K562 (cell line): ENCODE measurements around the gene CHD6. TPM values are rescaled to one million over a fixed set of nuclear protein-coding genes. Genes with fewer than 3 reads are reported as not detected.
A peak's percentile ranks its signal among the peaks of the same experiment; 100 is the strongest.

ENCODE experiments used
- ATAC-seq: fragments of 200-7000 bp; cut with Tn5 transposase; 3 replicates; pipeline ENCODE4 v1.9.1; 2020; ENCODE audit warnings: moderate library complexity
- BruUV-seq: library from RNA; stranded (reverse); fragments of 400-500 nt; replicated peaks from 2 replicates; lab custom pipeline; 2021; lab: Mats Ljungman, UMichigan
- CTCF ChIA-PET: fragments of 300-600 bp; formaldehyde crosslinking; extraction: SDS; loops from one replicate; lab custom pipeline; 2021; ENCODE audit warnings: low intra/inter-chr PET ratio; lab: Yijun Ruan, JAX
- POLR2A ChIA-PET: fragments of 300-600, 350-650 bp; sonication (Branson Sonifier 250); formaldehyde crosslinking; extraction: SDS; loops from one replicate; lab custom pipeline; 2021; ENCODE audit warnings: antibody characterized with exemption, inconsistent platforms; lab: Yijun Ruan, JAX
- DNase-seq, 4 experiments: peaks; one replicate each; pipeline versions ENCODE4 v3.0.0 to v3.0.0-alpha.2; 2011 to 2018; ENCODE audit warnings: low spot score in 3 of 4, mixed read lengths in 3 of 4; ENCODE audit errors: extremely low read depth in 1 of 4
- FAIRE-seq: peaks from 2 replicates; lab custom pipeline; 2011; peaks lifted over from hg19 to GRCh38; lab: Jason Lieb, UNC
- H2AFZ ChIP-seq: 2 replicates; pipeline ENCODE4 v1.6.0; 2011; ENCODE audit warnings: low read depth, low read length, control low read depth, inconsistent platforms
- H3K27ac ChIP-seq: fragments of 200-600 bp; 3 replicates; pipeline ENCODE4 v1.8.0; 2011; ENCODE audit warnings: low read depth, mild to moderate bottlenecking, control low read depth, inconsistent platforms, low read length, moderate library complexity, mixed read lengths; ENCODE audit errors: extremely low read depth
- H3K27me3 ChIP-seq, 2 experiments: fragments of 300-600 bp in 1 of 2; 2 replicates in 1 of 2; 3 replicates in 1 of 2; pipeline versions ENCODE4 v1.6.0 to v1.8.0; 2011; ENCODE audit warnings: inconsistent platforms in 2 of 2, low read length in 2 of 2, mild to moderate bottlenecking in 1 of 2, mixed read lengths in 1 of 2, moderate library complexity in 1 of 2; ENCODE audit not compliant: control insufficient read depth in 2 of 2, insufficient read depth in 2 of 2
- H3K36me3 ChIP-seq: fragments of 300-600 bp; 3 replicates; pipeline ENCODE4 v1.8.0; 2011; ENCODE audit warnings: mild to moderate bottlenecking, low read length, inconsistent platforms; ENCODE audit not compliant: control insufficient read depth, insufficient read depth
- H3K4me1 ChIP-seq, 2 experiments: fragments of 200-600 bp in 1 of 2; replicated peaks in 1 of 2; 2 replicates in 1 of 2; 3 replicates in 1 of 2; pipeline versions ENCODE4 v1.5.1 to v1.8.0; 2011; ENCODE audit warnings: inconsistent platforms in 2 of 2, low read length in 2 of 2, mild to moderate bottlenecking in 1 of 2, mixed read lengths in 1 of 2, moderate library complexity in 1 of 2; ENCODE audit not compliant: control insufficient read depth in 2 of 2, insufficient read depth in 2 of 2
- H3K4me2 ChIP-seq: 2 replicates; pipeline ENCODE4 v1.6.1; 2011; ENCODE audit warnings: low read length, control low read depth, inconsistent platforms, mixed read lengths; ENCODE audit not compliant: insufficient read depth
- H3K4me3 ChIP-seq: fragments of 200-600 bp; sonication (generic), shearing (Covaris generic); 2 replicates; pipeline ENCODE4 v1.5.1; 2016; ENCODE audit warnings: control low read depth, inconsistent platforms
- H3K79me2 ChIP-seq: fragments of 200-600 bp; 3 replicates; pipeline ENCODE4 v1.8.0; 2011; ENCODE audit warnings: low read length, inconsistent platforms; ENCODE audit not compliant: control insufficient read depth, insufficient read depth
- H3K9ac ChIP-seq, 2 experiments: 2 replicates each; pipeline versions ENCODE4 v1.6.0 to v1.6.1; 2011; ENCODE audit warnings: low read depth in 2 of 2, low read length in 2 of 2, control low read depth in 1 of 2, inconsistent platforms in 1 of 2, mild to moderate bottlenecking in 1 of 2, mixed read lengths in 1 of 2; ENCODE audit not compliant: insufficient read depth in 1 of 2
- H3K9me1 ChIP-seq: one replicate; pipeline ENCODE4 v1.6.0; 2011; ENCODE audit warnings: inconsistent platforms, mild to moderate bottlenecking, low read length, moderate library complexity; ENCODE audit not compliant: control insufficient read depth, insufficient read depth
- H3K9me3 ChIP-seq: replicated peaks from 2 replicates; pipeline ENCODE4 v1.5.1; 2011; ENCODE audit warnings: low read depth, low read length, inconsistent platforms; ENCODE audit not compliant: control insufficient read depth, insufficient read depth
- H4K20me1 ChIP-seq: replicated peaks from 2 replicates; pipeline ENCODE4 v1.6.1; 2011; ENCODE audit warnings: low read length, inconsistent platforms, mixed read lengths; ENCODE audit not compliant: control insufficient read depth, insufficient read depth
- C11orf30 ChIP-seq: fragments of 450-650 bp; IDR thresholded peaks from 2 replicates; pipeline ENCODE4 v1.6.1; 2016; ENCODE audit warnings: low read depth, mild to moderate bottlenecking
- ESRRB ChIP-seq: fragments of 250-450 bp; sonication (Bioruptor Pico); IDR thresholded peaks from 2 replicates; pipeline ENCODE4 v1.5.0; 2020; ENCODE audit warnings: mild to moderate bottlenecking, moderate library complexity, borderline replicate concordance
- FOXK1 ChIP-seq: sonication (generic); formaldehyde crosslinking; IDR thresholded peaks from 2 replicates; pipeline ENCODE4 v1.8.0; 2022; ENCODE audit warnings: missing genetic modification reagents, mild to moderate bottlenecking, borderline replicate concordance
- MAFF ChIP-seq: IDR thresholded peaks from 2 replicates; pipeline ENCODE4 v1.6.1; 2012; ENCODE audit warnings: low read length, improper control_type of control experiment
- MAFG ChIP-seq: fragments of 450-650 bp; conservative IDR thresholded peaks from 2 replicates; pipeline ENCODE4 v1.6.1; 2016; ENCODE audit warnings: missing genetic modification characterization, missing compliant biosample characterization
- MAFK ChIP-seq: IDR thresholded peaks from 2 replicates; pipeline ENCODE4 v1.6.1; 2011; ENCODE audit warnings: low read length, improper control_type of control experiment
- MYNN ChIP-seq, 2 experiments: sonication (generic); formaldehyde crosslinking in 1 of 2; IDR thresholded peaks; 2 replicates each; pipeline versions ENCODE4 v1.5.0 to v1.6.1; 2016 to 2020; ENCODE audit warnings: antibody characterized with exemption in 1 of 2, missing genetic modification reagents in 1 of 2
- PURB ChIP-seq: sonication (generic); formaldehyde crosslinking; IDR thresholded peaks from 2 replicates; pipeline ENCODE4 v1.9.0; 2021; ENCODE audit warnings: low read depth, mild to moderate bottlenecking, missing genetic modification reagents
- TGIF2 ChIP-seq: sonication (generic); formaldehyde crosslinking; IDR thresholded peaks from 2 replicates; pipeline ENCODE4 v1.8.1; 2022; ENCODE audit warnings: mild to moderate bottlenecking, missing genetic modification reagents, moderate library complexity
- XRCC4 ChIP-seq: IDR thresholded peaks from one replicate; pipeline ENCODE4 v1.6.1; 2011; ENCODE audit not compliant: insufficient read depth, insufficient read length; ENCODE audit errors: extremely low read depth
- ZBTB1 ChIP-seq: sonication (generic); formaldehyde crosslinking; IDR thresholded peaks from 2 replicates; pipeline ENCODE4 v1.8.1; 2023; ENCODE audit warnings: missing genetic modification reagents, low read depth, mild to moderate bottlenecking, borderline replicate concordance
- ZNF668 ChIP-seq: fragments of 250-450 bp; sonication (Bioruptor Pico); IDR thresholded peaks from 2 replicates; pipeline ENCODE4 v1.8.0; 2022; ENCODE audit warnings: mild to moderate bottlenecking, inconsistent platforms
- ZSCAN29 ChIP-seq: fragments of 450-650 bp; IDR thresholded peaks from 2 replicates; pipeline ENCODE4 v1.6.1; 2017
- WGBS: fragments of 100-300 bp; shearing (Covaris generic); methylation state at CpG from one replicate; pipeline ENCODE4 v1.1.6; 2016; ENCODE audit warnings: low coverage, mixed read lengths; ENCODE audit not compliant: insufficient coverage; ENCODE audit errors: missing lambda C conversion rate; 5-methylcytosine and 5-hydroxymethylcytosine counted together
- in situ Hi-C: fragments of 300-500 bp; cut with MboI; formaldehyde crosslinking; loops from 4 replicates; pipeline ENCODE4 v1.15.0; 2018; ENCODE audit warnings: inconsistent platforms, mixed read lengths
- intact Hi-C: fragments of 100-400 bp; cut with micrococcal nuclease; formaldehyde crosslinking; loops from 2 replicates; pipeline ENCODE4 v1.14.2; 2022
- polyA plus RNA-seq, 8 experiments: library from polyadenylated mRNA; depleted of rRNA in 4 of 8; stranded (reverse) in 5 of 8; unstranded in 3 of 8; fragments of >200 nt; fragmentation: Nextera tagmentation in 2 of 8; fragmentation: Illumina TruSeq in 1 of 8; extraction: Ambion mirVana in 2 of 8; extraction: Trizol in 1 of 8; gene quantifications; 2 replicates each; pipeline versions ENCODE4 v1.2.1 to v1.2.3, GENCODE V29; 2011 to 2014; ENCODE audit warnings: inconsistent platforms in 1 of 8, missing spikeins in 1 of 8
- total RNA-seq, 7 experiments: library from RNA; depleted of rRNA in 6 of 7; stranded (reverse); fragments of >200 nt in 6 of 7; fragmentation: Illumina TruSeq in 2 of 7; extraction: Trizol in 2 of 7; gene quantifications; 2 replicates each; pipeline versions ENCODE4 v1.2.1 to v1.2.3, GENCODE V29; 2011 to 2021; ENCODE audit warnings: low replicate concordance in 1 of 7
- TF ChIP-seq, protein P1 (sequence below): fragments of 150-350 bp; conservative IDR thresholded peaks from 2 replicates; pipeline ENCODE4 v1.6.1; 2014; ENCODE audit warnings: low read length
- TF ChIP-seq, protein P2 (sequence below): fragments of 450-650 bp; IDR thresholded peaks from 2 replicates; pipeline ENCODE4 v1.6.1; 2018; ENCODE audit warnings: mild to moderate bottlenecking, low read depth; ENCODE audit not compliant: partially characterized antibody
- TF ChIP-seq, protein P3 (sequence below), 2 experiments: IDR thresholded peaks; 2 replicates each; pipeline ENCODE4 v1.6.1; 2011; ENCODE audit warnings: borderline replicate concordance in 1 of 2, control low read depth in 1 of 2, low read depth in 1 of 2, low read length in 1 of 2, mild to moderate bottlenecking in 1 of 2, mixed read lengths in 1 of 2, moderate library complexity in 1 of 2; ENCODE audit not compliant: insufficient read depth in 1 of 2, insufficient read length in 1 of 2, poor library complexity in 1 of 2, severe bottlenecking in 1 of 2; ENCODE audit errors: extremely low read depth in 1 of 2
- TF ChIP-seq, protein P4 (sequence below): sonication (generic); formaldehyde crosslinking; IDR thresholded peaks from 2 replicates; pipeline ENCODE4 v1.8.0; 2022; ENCODE audit warnings: mild to moderate bottlenecking, low read depth, missing genetic modification reagents

The CHD6 gene
- total and polyA plus RNA-seq, 9 of the 15 experiments (the other 6 are each of a cell fraction or from before 2014, with no cell fraction given): 3.9 to 24.2 (median 12.8) TPM

DNA sequence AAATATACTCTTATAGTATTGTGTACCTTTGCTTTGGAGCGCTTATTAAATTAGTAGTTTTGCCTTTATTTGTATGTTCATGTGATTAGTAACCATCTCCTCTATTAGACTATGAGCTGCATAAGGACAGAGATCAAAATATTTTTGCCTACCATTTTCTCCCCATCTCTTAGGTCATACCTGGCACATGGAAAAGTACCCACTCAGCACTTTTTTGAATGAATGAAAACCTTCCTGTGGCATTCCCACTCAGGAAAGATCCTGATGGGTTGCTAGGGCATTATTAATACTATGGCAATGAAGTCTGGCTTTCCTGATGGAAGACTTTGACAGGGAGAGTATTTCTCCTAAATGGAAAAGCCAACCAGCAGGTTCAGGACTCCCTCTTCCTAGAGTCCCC lies 20.3 kb upstream of the CHD6 start:
- Histone ChIP-seq H3K9ac (no peak overlapping the region), H2AFZ (peak overlapping the region; percentile 12; the same call in 1 of the 2 replicates), H4K20me1 (no peaks in the 10 kb centered on the region), H3K4me3 (no peak overlapping the region), H3K9me1 (no peaks in the 10 kb centered on the region), H3K9me3 (no peaks in the 10 kb centered on the region), H3K27ac (no peak overlapping the region), H3K27me3 (0 out of 5 replicates have a peak, but pooled peaks cover 0 to 2% of the 10 kb centered on the region in 2 experiments), H3K79me2 (no peaks in the 10 kb centered on the region), H3K4me2 (no peak overlapping the region), H3K36me3 (no peaks in the 10 kb centered on the region), H3K4me1 (peaks cover 7 to 17% of the 10 kb centered on the region in 2 experiments; a peak in 3 of 5 replicates)
- in situ Hi-C loops: no loop called here
- no peak for DNase-seq
- FAIRE-seq: no peak
- no peak for ATAC-seq
- POLR2A ChIA-PET: no interaction called here
- intact Hi-C loops: no loop called here
- CTCF ChIA-PET: no interaction called here
- no TSS peak for BruUV-seq
- 6% methylated on average over 1 of the region's 1 CpG for WGBS
- TF ChIP-seq FOXK1 (CRISPR knock-in tag) (no peak), C11orf30 (peak; percentile 80; the same call in 1 of the 2 replicates), ZBTB1 (CRISPR knock-in tag) (no peak), ESRRB (CRISPR knock-in tag) (no peak), ZNF668 (no peak), MAFG (tag) (peak; percentile 82), MAFF (peak; percentile 90), ZSCAN29 (no peak), PURB (CRISPR knock-in tag) (no peak), MYNN (IDR thresholded peaks at IDR 0.05) (no peak), MYNN (CRISPR knock-in tag; IDR thresholded peaks at IDR 0.05) (no peak), MAFK (peak; percentile 88), XRCC4 (no peak), TGIF2 (CRISPR knock-in tag) (no peak)
- TF ChIP-seq, protein P1, sequence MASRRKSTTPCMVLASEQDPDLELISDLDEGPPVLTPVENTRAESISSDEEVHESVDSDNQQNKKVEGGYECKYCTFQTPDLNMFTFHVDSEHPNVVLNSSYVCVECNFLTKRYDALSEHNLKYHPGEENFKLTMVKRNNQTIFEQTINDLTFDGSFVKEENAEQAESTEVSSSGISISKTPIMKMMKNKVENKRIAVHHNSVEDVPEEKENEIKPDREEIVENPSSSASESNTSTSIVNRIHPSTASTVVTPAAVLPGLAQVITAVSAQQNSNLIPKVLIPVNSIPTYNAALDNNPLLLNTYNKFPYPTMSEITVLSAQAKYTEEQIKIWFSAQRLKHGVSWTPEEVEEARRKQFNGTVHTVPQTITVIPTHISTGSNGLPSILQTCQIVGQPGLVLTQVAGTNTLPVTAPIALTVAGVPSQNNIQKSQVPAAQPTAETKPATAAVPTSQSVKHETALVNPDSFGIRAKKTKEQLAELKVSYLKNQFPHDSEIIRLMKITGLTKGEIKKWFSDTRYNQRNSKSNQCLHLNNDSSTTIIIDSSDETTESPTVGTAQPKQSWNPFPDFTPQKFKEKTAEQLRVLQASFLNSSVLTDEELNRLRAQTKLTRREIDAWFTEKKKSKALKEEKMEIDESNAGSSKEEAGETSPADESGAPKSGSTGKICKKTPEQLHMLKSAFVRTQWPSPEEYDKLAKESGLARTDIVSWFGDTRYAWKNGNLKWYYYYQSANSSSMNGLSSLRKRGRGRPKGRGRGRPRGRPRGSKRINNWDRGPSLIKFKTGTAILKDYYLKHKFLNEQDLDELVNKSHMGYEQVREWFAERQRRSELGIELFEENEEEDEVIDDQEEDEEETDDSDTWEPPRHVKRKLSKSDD: no peak
- TF ChIP-seq, protein P2, sequence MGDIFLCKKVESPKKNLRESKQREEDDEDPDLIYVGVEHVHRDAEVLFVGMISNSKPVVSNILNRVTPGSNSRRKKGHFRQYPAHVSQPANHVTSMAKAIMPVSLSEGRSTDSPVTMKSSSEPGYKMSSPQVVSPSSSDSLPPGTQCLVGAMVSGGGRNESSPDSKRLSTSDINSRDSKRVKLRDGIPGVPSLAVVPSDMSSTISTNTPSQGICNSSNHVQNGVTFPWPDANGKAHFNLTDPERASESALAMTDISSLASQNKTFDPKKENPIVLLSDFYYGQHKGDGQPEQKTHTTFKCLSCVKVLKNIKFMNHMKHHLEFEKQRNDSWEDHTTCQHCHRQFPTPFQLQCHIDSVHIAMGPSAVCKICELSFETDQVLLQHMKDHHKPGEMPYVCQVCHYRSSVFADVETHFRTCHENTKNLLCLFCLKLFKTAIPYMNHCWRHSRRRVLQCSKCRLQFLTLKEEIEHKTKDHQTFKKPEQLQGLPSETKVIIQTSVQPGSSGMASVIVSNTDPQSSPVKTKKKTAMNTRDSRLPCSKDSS: no peak
- TF ChIP-seq, protein P3, sequence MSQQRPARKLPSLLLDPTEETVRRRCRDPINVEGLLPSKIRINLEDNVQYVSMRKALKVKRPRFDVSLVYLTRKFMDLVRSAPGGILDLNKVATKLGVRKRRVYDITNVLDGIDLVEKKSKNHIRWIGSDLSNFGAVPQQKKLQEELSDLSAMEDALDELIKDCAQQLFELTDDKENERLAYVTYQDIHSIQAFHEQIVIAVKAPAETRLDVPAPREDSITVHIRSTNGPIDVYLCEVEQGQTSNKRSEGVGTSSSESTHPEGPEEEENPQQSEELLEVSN (IDR thresholded peaks at IDR 0.05; ENCODE audit: borderline replicate concordance in 1 of 2, extremely low read depth in 1 of 2, insufficient read depth in 1 of 2, insufficient read length in 1 of 2, low read depth in 1 of 2, low read length in 1 of 2, poor library complexity in 1 of 2, severe bottlenecking in 1 of 2): no peak
- TF ChIP-seq, protein P4, sequence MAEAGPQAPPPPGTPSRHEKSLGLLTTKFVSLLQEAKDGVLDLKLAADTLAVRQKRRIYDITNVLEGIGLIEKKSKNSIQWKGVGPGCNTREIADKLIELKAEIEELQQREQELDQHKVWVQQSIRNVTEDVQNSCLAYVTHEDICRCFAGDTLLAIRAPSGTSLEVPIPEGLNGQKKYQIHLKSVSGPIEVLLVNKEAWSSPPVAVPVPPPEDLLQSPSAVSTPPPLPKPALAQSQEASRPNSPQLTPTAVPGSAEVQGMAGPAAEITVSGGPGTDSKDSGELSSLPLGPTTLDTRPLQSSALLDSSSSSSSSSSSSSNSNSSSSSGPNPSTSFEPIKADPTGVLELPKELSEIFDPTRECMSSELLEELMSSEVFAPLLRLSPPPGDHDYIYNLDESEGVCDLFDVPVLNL (CRISPR knock-in tag): no peak
